GM23338 (cell line): Measurements from ENCODE around the gene CASP3.

Source experiments
- CREB1 ChIP-seq: fragments of 250-450 bp; sonication (Bioruptor Pico); IDR thresholded peaks from 2 replicates; pipeline ENCODE4 v1.5.0; 2020; ENCODE audit warnings: low read depth, mild to moderate bottlenecking, moderate library complexity
- CTCF ChIP-seq, 2 experiments: fragments of 200-600 bp in 1 of 2; sonication (generic) in 1 of 2; conservative IDR thresholded peaks; 2 replicates each; pipeline versions ENCODE4 v1.5.1 to v1.6.1; 2016 to 2017; ENCODE audit warnings: antibody characterized with exemption in 2 of 2, low read depth in 2 of 2, mild to moderate bottlenecking in 2 of 2, moderate library complexity in 1 of 2
- EZH2phosphoT487 ChIP-seq: fragments of 200-600 bp; sonication (generic); IDR thresholded peaks from one replicate; pipeline ENCODE4 v1.8.1; 2018; ENCODE audit warnings: antibody characterized with exemption; ENCODE audit not compliant: unreplicated experiment
- POLR2AphosphoS5 ChIP-seq: IDR thresholded peaks from 2 replicates; pipeline ENCODE4 v1.6.1; 2016; ENCODE audit warnings: antibody characterized with exemption, low read depth

DNA sequence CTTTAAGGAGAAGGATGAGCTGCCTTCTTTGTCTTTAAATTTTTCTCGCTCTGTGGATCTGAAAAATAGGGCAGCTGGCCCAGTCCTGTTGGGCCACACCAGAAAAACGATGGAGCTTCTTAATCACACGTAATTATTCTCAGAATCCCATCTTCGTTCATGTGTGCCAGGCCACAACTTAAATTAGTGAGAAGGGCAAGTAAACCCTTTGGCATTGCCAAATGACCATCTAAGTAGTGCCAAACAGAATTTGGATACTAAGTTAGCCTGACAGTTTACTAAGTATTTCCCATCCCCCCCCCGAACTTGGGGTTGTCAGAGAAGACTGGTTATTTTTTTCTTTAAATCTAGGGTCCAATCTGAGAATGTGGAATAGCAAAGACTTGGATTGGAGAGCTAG, 62.0 kb downstream of the CASP3 start:
- TF ChIP-seq CTCF (conservative IDR thresholded peaks at IDR 0.05; ENCODE audit: low read depth in 2 of 2) (no peak), POLR2AphosphoS5 (no peak), CREB1 (CRISPR knock-in tag) (no peak), EZH2phosphoT487 (no peak)
